PC-9 (cell line): Measurements from ENCODE around the gene NRARP. TPM values are rescaled to one million over a fixed set of nuclear protein-coding genes. Genes with fewer than 3 reads are reported as not detected.

Experiments
- BruUV-seq: library from RNA; stranded (reverse); fragments of 400-500 nt; replicated peaks from 2 replicates; lab custom pipeline; 2021; lab: Mats Ljungman, UMichigan
- CTCF ChIA-PET: fragments of 300-600 bp; sonication (Branson Sonifier 250); formaldehyde crosslinking; loops from one replicate; lab custom pipeline; 2022; ENCODE audit warnings: antibody characterized with exemption; lab: Charles Lee
- POLR2A ChIA-PET: fragments of 300-600 bp; sonication (Branson Sonifier 250); formaldehyde crosslinking; loops from one replicate; lab custom pipeline; 2022; ENCODE audit warnings: antibody characterized with exemption; ENCODE audit not compliant: unreplicated experiment; lab: Charles Lee
- DNase-seq, 2 experiments: peaks; one replicate each; pipeline versions ENCODE4 v3.0.0 to v3.0.0-alpha.2; 2015 to 2022; ENCODE audit warnings: mixed read lengths in 1 of 2
- H2AFZ ChIP-seq: fragments of 200-600 bp; sonication (generic); 2 replicates; pipeline ENCODE4 v1.8.1; 2017; ENCODE audit warnings: antibody characterized with exemption
- H3F3A ChIP-seq: fragments of 200-600 bp; sonication (generic); 2 replicates; pipeline ENCODE4 v1.8.1; 2017; ENCODE audit warnings: antibody characterized with exemption, mild to moderate bottlenecking, low read depth; ENCODE audit not compliant: insufficient read depth
- H3K27ac ChIP-seq: fragments of 200-600 bp; sonication (generic); 2 replicates; pipeline ENCODE4 v1.6.1; 2016; ENCODE audit warnings: mixed run types
- H3K27me3 ChIP-seq: fragments of 200-600 bp; sonication (generic); 2 replicates; pipeline ENCODE4 v1.6.1; 2016; ENCODE audit warnings: low read depth, mixed run types; ENCODE audit not compliant: insufficient read depth
- H3K36me3 ChIP-seq: fragments of 200-600 bp; sonication (generic); 2 replicates; pipeline ENCODE4 v1.6.1; 2016; ENCODE audit warnings: low read depth, mixed run types
- H3K4me1 ChIP-seq: fragments of 200-600 bp; sonication (generic); replicated peaks from 2 replicates; pipeline ENCODE4 v1.6.1; 2016; ENCODE audit warnings: mixed run types; ENCODE audit not compliant: insufficient read depth
- H3K4me2 ChIP-seq: fragments of 200-600 bp; sonication (generic); 2 replicates; pipeline ENCODE4 v1.6.1; 2017; ENCODE audit warnings: mixed run types
- H3K4me3 ChIP-seq: fragments of 200-600 bp; sonication (generic); 2 replicates; pipeline ENCODE4 v1.6.1; 2016; ENCODE audit warnings: mixed run types
- H3K79me2 ChIP-seq: fragments of 200-600 bp; sonication (generic); 2 replicates; pipeline ENCODE4 v1.6.1; 2017; ENCODE audit warnings: low read depth, mixed run types
- H3K9me2 ChIP-seq: fragments of 200-600 bp; sonication (generic); 2 replicates; pipeline ENCODE4 v1.8.1; 2017; ENCODE audit warnings: mild to moderate bottlenecking; ENCODE audit not compliant: insufficient read depth
- H3K9me3 ChIP-seq: fragments of 200-600 bp; sonication (generic); 2 replicates; pipeline ENCODE4 v1.8.1; 2016; ENCODE audit warnings: low read depth; ENCODE audit not compliant: insufficient read depth
- H4K20me1 ChIP-seq: fragments of 200-600 bp; sonication (generic); 2 replicates; pipeline ENCODE4 v1.8.1; 2017; ENCODE audit not compliant: insufficient read depth
- CTCF ChIP-seq: fragments of 200-600 bp; sonication (generic); conservative IDR thresholded peaks from 2 replicates; pipeline ENCODE4 v1.6.1; 2017; ENCODE audit warnings: mixed run types, antibody characterized with exemption, mild to moderate bottlenecking, moderate library complexity
- EZH2 ChIP-seq: fragments of 200-600 bp; sonication (generic); IDR thresholded peaks from 2 replicates; pipeline ENCODE4 v1.8.0; 2017; ENCODE audit warnings: antibody characterized with exemption, low read depth
- intact Hi-C: fragments of 100-400 bp; cut with micrococcal nuclease; formaldehyde crosslinking; loops from one replicate; pipeline ENCODE4 v1.10.0; 2022; ENCODE audit not compliant: unreplicated experiment
- total RNA-seq: library from RNA; stranded (reverse); gene quantifications from 2 replicates; pipeline ENCODE4 v1.2.3, GENCODE V29; 2021

Gene NRARP
- total RNA-seq, 1 experiment from 2014 or later, result 20.6 TPM

- peaks cover 6% of the 10 kb centered on the region; the same call in 1 of the 2 replicates for H4K20me1 ChIP-seq
- H2AFZ ChIP-seq, result no peak overlapping the region
- no peaks in the 10 kb centered on the region for H3K9me2 ChIP-seq
- H3K36me3 ChIP-seq, result no peaks in the 10 kb centered on the region
- H3K4me2 ChIP-seq, result no peak overlapping the region
- H3K27ac ChIP-seq, result no peak overlapping the region
- no peaks in the 10 kb centered on the region for H3K9me3 ChIP-seq
- TF ChIP-seq CTCF, result no peak
- no peak for TF ChIP-seq EZH2
- DNase-seq, result no peak
- CTCF ChIA-PET, result interaction anchor here (0.6 kb wide), 1 partner anchor 125 kb away, joined by 10 read pairs; no protein-coding TSS in a partner anchor
- H3K79me2 ChIP-seq, result peaks cover 26% of the 10 kb centered on the region; the same call in 1 of the 2 replicates
- H3K4me3 ChIP-seq, result no peak overlapping the region
- POLR2A ChIA-PET, result no interaction called here
- no TSS peak for BruUV-seq
- H3F3A ChIP-seq, result peaks cover 24% of the 10 kb centered on the region
- peaks cover 16% of the 10 kb centered on the region for H3K4me1 ChIP-seq
- intact Hi-C loops, result loop anchor here (2.0 kb wide), 2 partner anchors 35 to 49 kb away; partner anchors contain the start of genes RNF224 and TUBB4B
- H3K27me3 ChIP-seq, result no peaks in the 10 kb centered on the region
Measured at GRCh38 chr9:137275588-137276472, 26.2 kb downstream of the NRARP start.

DNA sequence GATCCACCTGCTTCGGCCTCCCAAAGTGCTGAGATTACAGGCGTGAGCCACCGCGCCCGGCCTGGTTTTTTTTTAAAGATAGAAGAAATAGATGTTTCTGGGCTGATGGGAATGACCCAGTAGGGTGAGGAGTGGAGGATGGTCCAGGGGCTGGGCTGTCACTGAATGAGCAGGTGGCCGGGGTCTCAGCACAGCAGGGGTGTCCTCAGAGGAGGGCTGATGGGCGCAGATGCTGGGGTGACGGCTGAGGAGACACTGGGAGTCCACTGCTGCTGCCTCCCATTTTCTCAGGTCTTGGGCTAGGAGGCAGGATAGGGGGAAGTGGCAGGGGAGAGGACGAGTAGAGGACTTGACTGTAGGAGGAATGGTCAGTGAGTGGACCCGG, 26.9 kb downstream of the NRARP start:
- H3K9me3 ChIP-seq, result no peaks in the 10 kb centered on the region
- peaks cover 6% of the 10 kb centered on the region; the same call in 1 of the 2 replicates for H4K20me1 ChIP-seq
- no peaks in the 10 kb centered on the region for H3K36me3 ChIP-seq
- no peak overlapping the region for H2AFZ ChIP-seq
- H3K79me2 ChIP-seq, result peaks cover 24% of the 10 kb centered on the region; the same call in 1 of the 2 replicates
- no peaks in the 10 kb centered on the region for H3K27me3 ChIP-seq
- intact Hi-C loops, result no loop called here
- H3K4me3 ChIP-seq, result no peak overlapping the region
- TF ChIP-seq CTCF (no peak), EZH2 (no peak)
- H3F3A ChIP-seq, result peaks cover 24% of the 10 kb centered on the region
- no peaks in the 10 kb centered on the region for H3K9me2 ChIP-seq
- POLR2A ChIA-PET, result interaction anchor here (0.6 kb wide), 1 partner anchor 21 kb away, joined by 3 read pairs; no protein-coding TSS in a partner anchor
- H3K4me2 ChIP-seq, result no peak overlapping the region
- no peak for DNase-seq
- H3K4me1 ChIP-seq, result peaks cover 16% of the 10 kb centered on the region
- H3K27ac ChIP-seq, result no peak overlapping the region
- CTCF ChIA-PET, result no interaction called here
- BruUV-seq, result no TSS peak

- BruUV-seq, result no TSS peak
- CTCF ChIA-PET, result no interaction called here
Measured at GRCh38 chr9:137273611-137274320, 28.3 kb downstream of the NRARP start.

More at GRCh38 chr9:137273611-137274320, 28.3 kb downstream of the NRARP start:
- TF ChIP-seq CTCF (no peak), EZH2 (no peak)
- no peaks in the 10 kb centered on the region for H3K9me2 ChIP-seq
- H3K36me3 ChIP-seq, result no peaks in the 10 kb centered on the region
- H3K27ac ChIP-seq, result no peak overlapping the region
- H3K79me2 ChIP-seq, result peaks cover 10% of the 10 kb centered on the region; the same call in 1 of the 2 replicates
- H3K9me3 ChIP-seq, result no peaks in the 10 kb centered on the region
- POLR2A ChIA-PET, result no interaction called here
- H3K4me2 ChIP-seq, result no peak overlapping the region
- no peak for DNase-seq
- H3K4me3 ChIP-seq, result no peak overlapping the region
- H3F3A ChIP-seq, result peaks cover 24% of the 10 kb centered on the region
- intact Hi-C loops, result no loop called here
- peaks cover 13% of the 10 kb centered on the region for H3K4me1 ChIP-seq
- H4K20me1 ChIP-seq, result peaks cover 12% of the 10 kb centered on the region; the same call in 1 of the 2 replicates
- H3K27me3 ChIP-seq, result no peaks in the 10 kb centered on the region
- no peak overlapping the region for H2AFZ ChIP-seq
